Lower lobe of right lung (tissue), 2 donors: Measurements from ENCODE around the gene ASTN2. TPM values are rescaled to one million over a fixed set of nuclear protein-coding genes. Genes with fewer than 3 reads are reported as not detected.

Source experiments
- ATAC-seq, 2 donors: fragments of 200-7000 bp; cut with Tn5 transposase; one replicate each; pipeline ENCODE4 v1.9.1; 2020 to 2022; ENCODE audit warnings: mild to moderate bottlenecking in 2 of 2, moderate library complexity in 2 of 2
- DNase-seq: peaks from one replicate; pipeline ENCODE4 v3.0.0-alpha.2; 2020
- H3K27ac ChIP-seq: fragments of 200-600 bp; one replicate; pipeline ENCODE4 v1.8.0; 2022
- H3K27me3 ChIP-seq: fragments of 200-600 bp; one replicate; pipeline ENCODE4 v1.8.0; 2022; ENCODE audit warnings: low read depth
- H3K36me3 ChIP-seq: fragments of 200-600 bp; one replicate; pipeline ENCODE4 v1.8.0; 2022; ENCODE audit warnings: mild to moderate bottlenecking
- H3K4me1 ChIP-seq: fragments of 200-600 bp; one replicate; pipeline ENCODE4 v1.8.0; 2022
- H3K4me3 ChIP-seq: fragments of 200-600 bp; one replicate; pipeline ENCODE4 v1.8.0; 2022; ENCODE audit warnings: mild to moderate bottlenecking
- H3K9me3 ChIP-seq: fragments of 200-600 bp; one replicate; pipeline ENCODE4 v1.8.0; 2022
- CTCF ChIP-seq: fragments of 200-600 bp; IDR thresholded peaks from one replicate; pipeline ENCODE4 v1.8.0; 2022; ENCODE audit warnings: antibody characterized with exemption, mild to moderate bottlenecking
- intact Hi-C: fragments of 100-400 bp; cut with DNase I; formaldehyde crosslinking; loops from one replicate; pipeline ENCODE4 v1.11.0; 2022
- total RNA-seq: library from RNA; stranded (reverse); fragmentation: NEBNext Ultra II Directional; extraction: Animal tissue kit (Norgen Biotek cat#: 25700); gene quantifications from one replicate; pipeline ENCODE4 v1.2.1, GENCODE V29; 2021
- donor health status: DM: no; HTN: yes; CAD: no; lungs with severe emphysema.

The ASTN2 gene
- total RNA-seq, 1 donor from 2014 or later = 4.3 TPM

DNA sequence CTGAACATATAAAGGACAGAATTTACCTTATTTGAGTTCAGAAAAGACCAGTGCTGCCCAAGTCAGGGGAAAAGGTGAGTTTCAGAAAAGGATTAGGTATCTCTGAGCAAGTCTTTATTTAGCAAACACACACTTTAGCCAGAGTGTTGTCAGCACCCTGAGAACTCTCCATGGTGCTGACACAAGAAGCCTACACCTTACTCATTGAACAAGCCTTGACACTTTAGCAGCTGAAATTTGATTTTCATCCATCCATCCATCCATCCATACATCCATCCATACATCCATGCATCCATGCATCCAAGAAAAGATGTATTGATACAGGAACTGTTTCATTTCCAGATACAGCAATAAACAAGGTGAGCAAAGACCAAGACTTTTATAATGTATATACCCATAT is 416.6 kb downstream of the ASTN2 start:
- Histone ChIP-seq H3K4me3 (no peak overlapping the region), H3K27me3 (no peaks in the 10 kb centered on the region), H3K36me3 (no peaks in the 10 kb centered on the region), H3K27ac (no peak overlapping the region), H3K9me3 (no peaks in the 10 kb centered on the region), H3K4me1 (no peaks in the 10 kb centered on the region)
- TF ChIP-seq CTCF = no peak
- intact Hi-C loops = no loop called here
- ATAC-seq = no peak
- no peak for DNase-seq

- Histone ChIP-seq H3K4me3 (no peak overlapping the region), H3K4me1 (no peaks in the 10 kb centered on the region), H3K9me3 (no peaks in the 10 kb centered on the region), H3K36me3 (no peaks in the 10 kb centered on the region), H3K27me3 (no peaks in the 10 kb centered on the region), H3K27ac (no peak overlapping the region)
- DNase-seq (no peak), ATAC-seq (no peak)
- TF ChIP-seq CTCF = no peak
- intact Hi-C loops = no loop called here
Measured at GRCh38 chr9:116992865-116993264, 422.0 kb downstream of the ASTN2 start.

DNA sequence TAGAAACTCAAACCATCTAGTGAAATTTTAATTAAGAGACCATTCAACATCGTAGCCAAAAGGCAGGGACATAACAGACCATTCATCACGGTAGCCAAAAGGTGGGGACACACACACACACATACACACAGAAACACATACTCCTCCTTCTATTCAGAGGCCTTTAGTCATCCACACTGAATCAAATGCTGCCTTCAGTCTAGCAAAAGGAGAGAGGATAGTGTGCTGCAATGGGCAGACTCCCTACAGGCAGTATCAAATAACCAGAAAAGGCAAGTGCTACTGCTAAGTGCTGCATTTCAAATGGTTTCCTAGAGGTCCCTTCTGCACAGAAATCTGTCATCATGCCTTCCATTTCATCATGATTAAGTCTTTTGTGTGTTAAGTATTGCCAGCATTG is 423.8 kb downstream of the ASTN2 start:
- Histone ChIP-seq H3K4me3 (no peak overlapping the region), H3K27me3 (no peaks in the 10 kb centered on the region), H3K36me3 (no peaks in the 10 kb centered on the region), H3K4me1 (no peaks in the 10 kb centered on the region), H3K9me3 (no peaks in the 10 kb centered on the region), H3K27ac (no peak overlapping the region)
- intact Hi-C loops = no loop called here
- ATAC-seq (no peak), DNase-seq (no peak)
- TF ChIP-seq CTCF = no peak

DNA sequence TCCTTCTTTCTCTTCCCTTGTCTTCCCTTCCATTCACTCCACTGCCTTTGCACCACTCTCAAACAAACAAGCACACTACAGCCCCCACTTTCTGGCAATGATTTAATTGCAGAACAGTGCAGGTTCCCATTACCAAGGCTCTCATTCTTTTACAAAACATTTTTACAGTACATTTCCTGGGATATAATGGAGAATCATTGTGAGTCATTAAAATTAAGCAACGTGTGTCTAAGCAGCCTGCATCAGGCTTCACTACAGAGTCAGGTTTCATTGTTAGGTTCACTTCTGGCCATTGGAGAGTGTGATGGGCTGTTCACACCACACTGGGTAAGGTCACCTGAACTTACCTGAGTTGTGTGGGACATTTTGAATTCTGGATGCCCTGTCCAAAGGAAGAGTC is 424.3 kb downstream of the ASTN2 start:
- H3K9me3 ChIP-seq = no peaks in the 10 kb centered on the region
- no peak overlapping the region for H3K27ac ChIP-seq
- H3K4me3 ChIP-seq = no peak overlapping the region
- TF ChIP-seq CTCF = no peak
- ATAC-seq (no peak), DNase-seq (no peak)
- no peaks in the 10 kb centered on the region for H3K36me3 ChIP-seq
- H3K27me3 ChIP-seq = no peaks in the 10 kb centered on the region
- no peaks in the 10 kb centered on the region for H3K4me1 ChIP-seq
- intact Hi-C loops = no loop called here

DNA sequence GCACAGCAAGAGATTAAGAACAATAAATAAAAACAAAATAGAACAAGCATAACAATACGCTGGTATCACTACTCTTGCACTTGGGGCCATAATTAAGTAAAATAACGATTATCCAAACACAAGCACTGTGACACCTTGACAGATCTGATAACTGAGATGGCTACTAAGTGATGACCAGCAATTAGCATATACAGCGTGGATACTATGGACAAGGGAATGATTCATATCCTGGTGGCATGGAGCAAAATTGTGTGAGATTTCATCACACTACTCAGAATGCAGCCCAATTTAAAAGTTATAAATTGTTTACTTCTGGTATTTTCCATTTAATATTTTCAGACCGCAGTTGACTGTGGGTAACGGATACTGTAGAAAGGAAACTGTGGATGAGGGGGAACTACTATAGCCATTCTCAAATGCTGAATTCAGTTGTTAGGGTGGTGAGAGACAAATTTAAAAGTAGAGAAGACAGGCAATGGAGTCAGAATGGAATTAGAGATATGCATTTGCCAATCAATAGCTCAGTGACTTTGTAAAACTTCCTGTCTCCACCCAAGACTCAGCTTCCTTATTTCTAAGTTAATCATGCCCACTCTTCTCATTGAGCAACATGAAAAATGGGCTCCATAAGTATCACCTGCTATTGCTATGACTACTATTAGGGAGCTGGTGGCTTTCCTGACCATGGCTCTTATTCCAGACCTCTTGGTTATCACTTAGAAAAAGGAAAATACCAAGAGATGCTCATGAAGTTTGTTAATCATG is 427.0 kb downstream of the ASTN2 start:
- Histone ChIP-seq H3K4me1 (no peaks in the 10 kb centered on the region), H3K27me3 (no peaks in the 10 kb centered on the region), H3K36me3 (no peaks in the 10 kb centered on the region), H3K4me3 (no peak overlapping the region), H3K27ac (no peak overlapping the region), H3K9me3 (no peaks in the 10 kb centered on the region)
- intact Hi-C loops = no loop called here
- TF ChIP-seq CTCF = no peak
- DNase-seq (no peak), ATAC-seq (no peak)
